H1 (cell line): Measurements from ENCODE around the gene ANXA9. TPM values are rescaled to one million over a fixed set of nuclear protein-coding genes. Genes with fewer than 3 reads are reported as not detected.

ENCODE experiments used
- CTCF ChIA-PET: fragments of 300-600 bp; sonication (Branson Sonifier 250); formaldehyde crosslinking; loops from one replicate; lab custom pipeline; 2021; ENCODE audit not compliant: partially characterized antibody; lab: Charles Lee
- POLR2A ChIA-PET: fragments of 300-600 bp; sonication (Branson Sonifier 250); formaldehyde crosslinking; loops from one replicate; lab custom pipeline; 2021; ENCODE audit warnings: inconsistent platforms; ENCODE audit not compliant: partially characterized antibody; lab: Charles Lee
- DNase-seq, 2 experiments: peaks; one replicate each; pipeline versions ENCODE4 v3.0.0 to v3.0.0-alpha.2; 2010 to 2022; ENCODE audit warnings: low spot score in 2 of 2, low read depth in 1 of 2, mixed read lengths in 1 of 2
- FAIRE-seq: peaks from 2 replicates; lab custom pipeline; 2011; peaks lifted over from hg19 to GRCh38; lab: Jason Lieb, UNC
- H2AFZ ChIP-seq: 2 replicates; pipeline ENCODE4 v1.8.1; 2012; ENCODE audit warnings: low read length, inconsistent platforms
- H2AK5ac ChIP-seq: 2 replicates; pipeline ENCODE4 v1.6.1; 2013; ENCODE audit warnings: low read depth, low read length
- H2BK120ac ChIP-seq: replicated peaks from 2 replicates; pipeline ENCODE3; 2013; ENCODE audit warnings: low read depth, low read length, inconsistent platforms
- H2BK12ac ChIP-seq: 2 replicates; pipeline ENCODE4 v1.6.1; 2013; ENCODE audit warnings: low read depth, low read length
- H2BK15ac ChIP-seq: 2 replicates; pipeline ENCODE4 v1.6.1; 2013; ENCODE audit warnings: low read length
- H2BK20ac ChIP-seq: 2 replicates; pipeline ENCODE4 v1.6.1; 2013; ENCODE audit warnings: low read length
- H2BK5ac ChIP-seq: 2 replicates; pipeline ENCODE4 v1.6.1; 2013; ENCODE audit warnings: low read depth, low read length
- H3K14ac ChIP-seq: 2 replicates; pipeline ENCODE4 v1.6.1; 2013; ENCODE audit warnings: inconsistent platforms; ENCODE audit not compliant: insufficient read length
- H3K18ac ChIP-seq: 2 replicates; pipeline ENCODE4 v1.6.1; 2013; ENCODE audit warnings: low read length; ENCODE audit errors: extremely low read depth
- H3K23ac ChIP-seq: 2 replicates; pipeline ENCODE4 v1.6.1; 2013; ENCODE audit warnings: inconsistent platforms; ENCODE audit not compliant: insufficient read length
- H3K23me2 ChIP-seq: 2 replicates; pipeline ENCODE4 v1.6.1; 2013; ENCODE audit warnings: low read depth, low read length
- H3K27ac ChIP-seq: 2 replicates; pipeline ENCODE4 v1.6.1; 2011; ENCODE audit warnings: low read depth, low read length, inconsistent platforms
- H3K27me3 ChIP-seq, 4 experiments: replicated peaks in 1 of 4; 1 replicate in 1 of 4; 2 replicates in 3 of 4; pipeline versions ENCODE4 v1.6.1 to v1.8.1; 2011 to 2013; ENCODE audit warnings: low read length in 3 of 4, mild to moderate bottlenecking in 3 of 4, inconsistent platforms in 2 of 4, mixed read lengths in 2 of 4, moderate library complexity in 1 of 4; ENCODE audit not compliant: control insufficient read depth in 3 of 4, insufficient read depth in 3 of 4; ENCODE audit errors: extremely low read depth in 1 of 4
- H3K36me3 ChIP-seq, 4 experiments: 2 replicates each; pipeline versions ENCODE4 v1.6.1 to v1.8.1; 2011 to 2013; ENCODE audit warnings: mild to moderate bottlenecking in 4 of 4, low read length in 3 of 4, moderate library complexity in 2 of 4, control low read depth in 1 of 4, inconsistent platforms in 1 of 4; ENCODE audit not compliant: insufficient read depth in 4 of 4, control insufficient read depth in 2 of 4
- H3K4ac ChIP-seq: replicated peaks from 2 replicates; pipeline ENCODE3; 2013; ENCODE audit warnings: low read length, low read depth, mixed read lengths, inconsistent platforms; ENCODE audit not compliant: insufficient read length
- H3K4me1 ChIP-seq, 4 experiments: replicated peaks in 1 of 4; 1 replicate in 1 of 4; 2 replicates in 3 of 4; pipeline versions ENCODE4 v1.6.1 to v1.8.1; 2011 to 2013; ENCODE audit warnings: low read length in 3 of 4, inconsistent platforms in 2 of 4, mixed read lengths in 1 of 4; ENCODE audit not compliant: insufficient read depth in 4 of 4, control insufficient read depth in 3 of 4
- H3K4me2 ChIP-seq, 2 experiments: 2 replicates each; pipeline versions ENCODE4 v1.6.1 to v1.8.1; 2011 to 2013; ENCODE audit warnings: low read depth in 2 of 2, low read length in 2 of 2, control low read depth in 1 of 2, inconsistent platforms in 1 of 2, mild to moderate bottlenecking in 1 of 2; ENCODE audit not compliant: insufficient read depth in 1 of 2
- H3K4me3 ChIP-seq, 4 experiments: fragments of 200-600, 300-600 bp in 1 of 4; sonication (generic), shearing (Covaris generic), sonication (Bioruptor Twin) in 1 of 4; 2 replicates each; pipeline versions ENCODE4 v1.5.1 to v1.8.1; 2011 to 2016; ENCODE audit warnings: low read length in 4 of 4, low read depth in 3 of 4, control low read depth in 2 of 4, inconsistent platforms in 2 of 4, mild to moderate bottlenecking in 2 of 4, mixed read lengths in 1 of 4, moderate library complexity in 1 of 4; ENCODE audit not compliant: insufficient read depth in 2 of 4; ENCODE audit errors: extremely low read depth in 1 of 4
- H3K56ac ChIP-seq: replicated peaks from 2 replicates; pipeline ENCODE3; 2013; ENCODE audit warnings: low read depth, mild to moderate bottlenecking, mixed read lengths, low read length, inconsistent platforms; ENCODE audit not compliant: insufficient read length
- H3K79me1 ChIP-seq: 2 replicates; pipeline ENCODE4 v1.6.1; 2013; ENCODE audit warnings: low read depth, low read length, control low read depth
- H3K79me2 ChIP-seq, 2 experiments: 2 replicates each; pipeline versions ENCODE4 v1.6.1 to v1.8.1; 2012 to 2013; ENCODE audit warnings: low read length in 2 of 2, mild to moderate bottlenecking in 2 of 2, inconsistent platforms in 1 of 2; ENCODE audit not compliant: insufficient read depth in 2 of 2, control insufficient read depth in 1 of 2
- H3K9ac ChIP-seq, 4 experiments: replicated peaks in 1 of 4; 1 replicate in 1 of 4; 2 replicates in 3 of 4; pipeline versions ENCODE4 v1.6.1 to v1.8.1; 2011 to 2013; ENCODE audit warnings: low read depth in 3 of 4, low read length in 3 of 4, control low read depth in 2 of 4, mild to moderate bottlenecking in 2 of 4, moderate library complexity in 2 of 4, inconsistent platforms in 1 of 4; ENCODE audit errors: extremely low read depth in 1 of 4
- H3K9me3 ChIP-seq, 2 experiments: 2 replicates each; pipeline versions ENCODE4 v1.6.1 to v1.8.1; 2012 to 2013; ENCODE audit warnings: mild to moderate bottlenecking in 2 of 2, moderate library complexity in 2 of 2, control low read depth in 1 of 2, inconsistent platforms in 1 of 2, low read depth in 1 of 2, low read length in 1 of 2, mixed read lengths in 1 of 2; ENCODE audit not compliant: insufficient read depth in 2 of 2
- H4K20me1 ChIP-seq, 2 experiments: replicated peaks in 1 of 2; 2 replicates each; pipeline versions ENCODE3 to v1.8.1; 2011 to 2013; ENCODE audit warnings: inconsistent platforms in 2 of 2, low read length in 2 of 2, mild to moderate bottlenecking in 1 of 2; ENCODE audit not compliant: insufficient read depth in 2 of 2, control insufficient read depth in 1 of 2
- H4K5ac ChIP-seq: 2 replicates; pipeline ENCODE4 v1.6.1; 2013; ENCODE audit warnings: low read length, low read depth, mixed read lengths, inconsistent platforms; ENCODE audit not compliant: insufficient read length
- H4K8ac ChIP-seq: 2 replicates; pipeline ENCODE4 v1.8.0; 2013; ENCODE audit warnings: mild to moderate bottlenecking, moderate library complexity, low read length, inconsistent platforms; ENCODE audit not compliant: insufficient read depth; ENCODE audit errors: extremely low read depth
- H4K91ac ChIP-seq: replicated peaks from 2 replicates; pipeline ENCODE3; 2013; ENCODE audit warnings: low read length, mixed read lengths, inconsistent platforms; ENCODE audit not compliant: insufficient read length
- CEBPB ChIP-seq: IDR thresholded peaks from 2 replicates; pipeline ENCODE4 v1.6.1; 2012; ENCODE audit warnings: low read depth, low read length
- EP300 ChIP-seq, 2 experiments: IDR thresholded peaks; 1 replicate in 1 of 2; 2 replicates in 1 of 2; pipeline ENCODE4 v1.6.1; 2011 to 2012; ENCODE audit warnings: low read depth in 2 of 2, low read length in 2 of 2, mild to moderate bottlenecking in 2 of 2, borderline replicate concordance in 1 of 2, inconsistent platforms in 1 of 2, moderate library complexity in 1 of 2
- EZH2 ChIP-seq: fragments of 200-600 bp; sonication (generic); IDR thresholded peaks from 2 replicates; pipeline ENCODE4 v1.7.1; 2012; ENCODE audit warnings: low read depth, mild to moderate bottlenecking, moderate library complexity, low read length, inconsistent platforms; ENCODE audit not compliant: severe bottlenecking
- GTF2F1 ChIP-seq: IDR thresholded peaks from 2 replicates; pipeline ENCODE4 v1.6.1; 2012; ENCODE audit warnings: low read depth, low read length, improper control_type of control experiment, borderline replicate concordance
- JUN ChIP-seq: IDR thresholded peaks from 2 replicates; pipeline ENCODE4 v1.6.1; 2011; ENCODE audit warnings: low read depth, mild to moderate bottlenecking, improper control_type of control experiment, low read length
- SIX5 ChIP-seq: IDR thresholded peaks from 2 replicates; pipeline ENCODE4 v1.6.1; 2011; ENCODE audit warnings: mild to moderate bottlenecking, low read depth, low read length
- TCF12 ChIP-seq: IDR thresholded peaks from 2 replicates; pipeline ENCODE4 v1.6.1; 2011; ENCODE audit warnings: low read depth, mild to moderate bottlenecking, low read length
- WGBS, 2 experiments: shearing (Covaris generic) in 1 of 2; methylation state at CpG; one replicate each; pipeline versions ENCODE4 v1.1.6 to v1.1.7; 2013 to 2015; ENCODE audit warnings: low lambda C conversion rate in 2 of 2, mixed read lengths in 2 of 2, inconsistent platforms in 1 of 2, low coverage in 1 of 2, missing lambda C conversion rate in 1 of 2; ENCODE audit not compliant: insufficient replicate concordance in 2 of 2, insufficient coverage in 1 of 2, insufficient read length in 1 of 2; ENCODE audit errors: extremely low coverage in 1 of 2, missing lambda C conversion rate in 1 of 2; 5-methylcytosine and 5-hydroxymethylcytosine counted together
- polyA plus RNA-seq, 7 experiments: library from polyadenylated mRNA; depleted of rRNA in 3 of 7; stranded (reverse) in 5 of 7; unstranded in 2 of 7; fragments of >200 nt in 5 of 7; fragments of 200-250 nt in 2 of 7; gene quantifications; 1 replicate in 5 of 7; 2 replicates in 1 of 7; 4 replicates in 1 of 7; pipeline versions ENCODE4 v1.2.1 to v1.2.3, GENCODE V29; 2011 to 2013; ENCODE audit warnings: missing spikeins in 2 of 7, mixed read lengths in 2 of 7
- total RNA-seq: library from RNA; stranded (reverse); fragmentation: NEBNext Ultra II Directional; extraction: Animal tissue kit (Norgen Biotek cat#: 25700); gene quantifications from 2 replicates; pipeline ENCODE4 v1.2.1, GENCODE V29; 2021
- TF ChIP-seq, protein P1 (sequence below): IDR thresholded peaks from 2 replicates; pipeline ENCODE4 v1.6.1; 2011; ENCODE audit warnings: low read depth, mild to moderate bottlenecking, low read length; ENCODE audit not compliant: insufficient read depth

ANXA9 gene
- total and polyA plus RNA-seq, 2 of the 8 experiments (the other 6 are each of a cell fraction or from before 2014, with no cell fraction given) = 1.8 to 3.5 TPM

DNA sequence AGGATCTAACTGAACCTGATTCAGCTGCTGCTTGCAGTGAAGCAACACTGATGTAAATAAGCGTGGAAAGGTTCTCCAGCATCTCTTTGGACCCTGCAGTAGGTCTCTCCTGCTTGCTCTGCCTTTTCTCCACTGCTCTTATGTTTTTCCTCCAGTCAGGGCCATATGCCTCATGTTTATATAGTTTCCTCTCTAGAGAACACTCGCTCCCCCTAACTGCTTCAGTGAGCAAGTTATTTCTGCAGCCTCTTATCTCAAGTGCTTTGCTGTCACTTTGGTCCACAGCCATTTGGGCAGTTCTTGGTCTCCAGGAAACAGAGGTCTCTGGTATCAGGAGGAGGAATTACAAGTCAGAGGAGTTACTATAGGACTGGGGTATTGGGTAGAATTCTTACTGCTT, 31.4 kb downstream of the ANXA9 start:
- Histone ChIP-seq H3K4me3 (no peak overlapping the region), H2AFZ (no peak overlapping the region), H3K79me2 (peaks cover 0 to 5% of the 10 kb centered on the region in 2 experiments; a peak in 2 of 4 replicates), H2BK5ac (no peak overlapping the region), H3K23me2 (peaks cover 1% of the 10 kb centered on the region), H3K9ac (no peak overlapping the region), H2AK5ac (no peak overlapping the region), H2BK12ac (no peak overlapping the region), H3K14ac (no peak overlapping the region), H3K56ac (no peak overlapping the region), H3K27me3 (no peaks in the 10 kb centered on the region), H3K18ac (no peak overlapping the region), H3K23ac (no peak overlapping the region), H4K91ac (no peak overlapping the region), H3K4me2 (no peak overlapping the region), H3K27ac (no peak overlapping the region), H4K5ac (no peak overlapping the region), H2BK120ac (no peak overlapping the region), H3K36me3 (peaks cover 0 to 5% (median 0%) of the 10 kb centered on the region in 4 experiments; a peak in 1 of 8 replicates), H3K4me1 (peaks cover 0 to 3% (median 3%) of the 10 kb centered on the region in 4 experiments; a peak in 3 of 7 replicates), H2BK20ac (no peak overlapping the region), H4K20me1 (no peaks in the 10 kb centered on the region), H3K9me3 (no peaks in the 10 kb centered on the region), H3K79me1 (no peaks in the 10 kb centered on the region), H4K8ac (no peak overlapping the region), H2BK15ac (no peak overlapping the region), H3K4ac (no peak overlapping the region)
- WGBS, 2 experiments = 95% methylated on average over 2 of the region's 2 CpGs; no CpG with 5 or more reads in 1 of the 2 experiments
- CTCF ChIA-PET = interaction anchor here (0.7 to 2.0 kb wide), 3 partner anchors 13 to 23 kb away, joined by 3 to 5 read pairs (median 5); partner anchors contain the start of gene BNIPL
- DNase-seq (no peak), FAIRE-seq (no peak)
- POLR2A ChIA-PET = interaction anchor here (0.9 kb wide), 1 partner anchor 45 kb away, joined by 3 read pairs; no protein-coding TSS in a partner anchor
- TF ChIP-seq GTF2F1 = no peak
- no peak for TF ChIP-seq EP300 (IDR thresholded peaks at IDR 0.05; ENCODE audit: borderline replicate concordance in 1 of 2, low read depth in 2 of 2, low read length in 2 of 2)
- TF ChIP-seq JUN = no peak
- no peak for TF ChIP-seq SIX5
- no peak for TF ChIP-seq CEBPB
- no peak for TF ChIP-seq TCF12
- TF ChIP-seq, protein P1, sequence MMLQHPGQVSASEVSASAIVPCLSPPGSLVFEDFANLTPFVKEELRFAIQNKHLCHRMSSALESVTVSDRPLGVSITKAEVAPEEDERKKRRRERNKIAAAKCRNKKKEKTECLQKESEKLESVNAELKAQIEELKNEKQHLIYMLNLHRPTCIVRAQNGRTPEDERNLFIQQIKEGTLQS = no peak
- no peak for TF ChIP-seq EZH2
